GM06990 (cell line): ENCODE results near the gene ENOX2.

Source experiments
- DNase-seq: peaks from one replicate; pipeline ENCODE4 v3.0.0-alpha.2; 2011; ENCODE audit not compliant: insufficient read length; ENCODE audit errors: extremely low read depth
- H3K27me3 ChIP-seq: replicated peaks from 2 replicates; pipeline ENCODE4 v1.6.0; 2011; ENCODE audit warnings: low read length; ENCODE audit not compliant: control insufficient read depth, insufficient read depth
- H3K36me3 ChIP-seq: 2 replicates; pipeline ENCODE4 v1.5.1; 2011; ENCODE audit warnings: low read length; ENCODE audit not compliant: control insufficient read depth, insufficient read depth
- H3K4me3 ChIP-seq: replicated peaks from 2 replicates; pipeline ENCODE4 v1.5.1; 2011; ENCODE audit warnings: low read depth, mild to moderate bottlenecking, control low read depth, low read length
- TF ChIP-seq, protein P1 (sequence below): IDR thresholded peaks from 2 replicates; pipeline ENCODE4 v1.5.1; 2011; ENCODE audit warnings: low read length, control low read depth, mild to moderate bottlenecking, inconsistent platforms; ENCODE audit not compliant: insufficient read depth, poor library complexity, severe bottlenecking

The ENOX2 gene

DNA sequence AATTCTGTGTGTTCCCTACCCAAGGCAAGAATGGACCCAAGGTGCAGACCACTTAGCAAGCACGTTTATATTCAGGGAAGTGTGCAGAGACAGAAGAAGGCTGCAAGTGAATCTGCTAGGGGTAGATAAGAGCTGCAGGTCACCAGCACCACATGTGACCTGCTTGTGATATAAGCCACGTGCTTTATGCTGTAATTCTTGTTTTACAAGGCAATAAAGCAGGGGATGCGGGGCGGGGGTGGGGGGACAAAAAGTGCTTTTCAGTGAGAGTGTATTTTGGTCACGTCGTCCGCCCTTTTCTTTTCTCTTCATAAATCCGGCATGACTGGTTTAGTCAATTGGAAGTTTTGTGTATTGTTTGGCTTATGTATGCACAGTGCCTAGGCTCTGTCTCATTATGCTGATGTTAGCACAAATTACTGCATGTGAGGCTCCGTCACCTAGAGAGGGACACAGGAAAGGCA lies 308.5 kb downstream of the ENOX2 start:
- H3K4me3 ChIP-seq: no peak overlapping the region
- no peaks in the 10 kb centered on the region for H3K36me3 ChIP-seq
- H3K27me3 ChIP-seq: no peaks in the 10 kb centered on the region; the same call in 1 of the 2 replicates
- no peak for DNase-seq
- TF ChIP-seq, protein P1, sequence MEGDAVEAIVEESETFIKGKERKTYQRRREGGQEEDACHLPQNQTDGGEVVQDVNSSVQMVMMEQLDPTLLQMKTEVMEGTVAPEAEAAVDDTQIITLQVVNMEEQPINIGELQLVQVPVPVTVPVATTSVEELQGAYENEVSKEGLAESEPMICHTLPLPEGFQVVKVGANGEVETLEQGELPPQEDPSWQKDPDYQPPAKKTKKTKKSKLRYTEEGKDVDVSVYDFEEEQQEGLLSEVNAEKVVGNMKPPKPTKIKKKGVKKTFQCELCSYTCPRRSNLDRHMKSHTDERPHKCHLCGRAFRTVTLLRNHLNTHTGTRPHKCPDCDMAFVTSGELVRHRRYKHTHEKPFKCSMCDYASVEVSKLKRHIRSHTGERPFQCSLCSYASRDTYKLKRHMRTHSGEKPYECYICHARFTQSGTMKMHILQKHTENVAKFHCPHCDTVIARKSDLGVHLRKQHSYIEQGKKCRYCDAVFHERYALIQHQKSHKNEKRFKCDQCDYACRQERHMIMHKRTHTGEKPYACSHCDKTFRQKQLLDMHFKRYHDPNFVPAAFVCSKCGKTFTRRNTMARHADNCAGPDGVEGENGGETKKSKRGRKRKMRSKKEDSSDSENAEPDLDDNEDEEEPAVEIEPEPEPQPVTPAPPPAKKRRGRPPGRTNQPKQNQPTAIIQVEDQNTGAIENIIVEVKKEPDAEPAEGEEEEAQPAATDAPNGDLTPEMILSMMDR: no peak

DNA sequence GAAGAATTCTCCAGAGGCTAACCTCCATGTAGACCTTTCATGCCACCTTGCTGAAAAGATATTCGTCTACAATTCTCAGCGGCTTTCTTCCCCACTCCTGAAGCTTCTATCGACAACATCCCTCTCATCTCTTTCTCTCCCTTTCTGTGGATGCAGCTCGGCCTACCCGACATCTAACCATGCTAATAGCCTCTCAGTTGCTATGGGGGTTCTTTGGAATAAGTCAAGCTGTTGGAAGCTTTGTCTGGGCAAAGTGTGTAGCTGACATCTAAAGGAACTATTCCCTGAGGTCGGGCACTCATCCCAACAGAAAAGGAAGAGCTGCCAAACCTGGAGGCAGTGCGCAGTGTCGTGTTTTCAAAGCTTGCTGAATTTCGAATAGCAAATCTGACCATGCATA lies 309.1 kb downstream of the ENOX2 start:
- TF ChIP-seq, protein P1: no peak
- Histone ChIP-seq H3K4me3 (no peak overlapping the region), H3K36me3 (no peaks in the 10 kb centered on the region), H3K27me3 (no peaks in the 10 kb centered on the region; the same call in 1 of the 2 replicates)
- no peak for DNase-seq

DNA sequence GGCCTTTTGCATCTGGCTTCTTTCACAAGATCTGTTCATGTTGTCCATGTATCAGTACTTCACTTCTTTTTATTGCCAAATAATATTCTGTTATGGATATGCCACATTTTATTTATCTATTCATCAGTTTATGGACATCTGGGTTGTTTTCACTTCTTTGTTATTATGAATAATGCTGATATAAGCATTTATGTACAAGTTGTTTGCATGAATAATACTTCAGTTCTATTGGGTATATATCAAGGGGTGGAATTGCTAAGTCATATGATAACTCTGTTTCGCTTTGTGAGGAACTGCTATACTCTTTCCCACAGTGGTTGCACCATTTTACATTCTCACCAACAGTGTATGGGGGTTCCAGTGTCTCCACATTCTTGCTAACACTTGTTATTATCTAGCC lies 310.8 kb downstream of the ENOX2 start:
- no peaks in the 10 kb centered on the region for H3K36me3 ChIP-seq

DNA sequence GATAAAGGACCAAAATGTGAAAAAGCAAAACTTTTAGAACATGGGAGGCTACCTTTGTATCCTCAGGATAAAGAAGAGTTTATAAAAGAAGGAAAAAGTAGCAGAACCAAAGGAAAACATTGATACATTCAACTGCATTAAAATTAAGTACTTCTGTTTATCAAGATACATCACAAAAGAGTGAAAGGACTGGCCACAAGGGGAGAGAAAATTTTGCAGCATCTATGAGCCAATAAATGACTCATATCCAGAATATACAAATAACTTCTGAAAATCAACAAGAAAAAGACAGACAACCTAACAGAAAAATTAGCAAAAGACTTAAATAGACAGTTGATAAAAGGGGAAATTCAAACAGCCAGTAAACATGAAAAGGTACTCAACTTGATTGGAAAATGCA lies 324.1 kb downstream of the ENOX2 start:
- no peaks in the 10 kb centered on the region for H3K36me3 ChIP-seq
- no peak for DNase-seq
- H3K27me3 ChIP-seq: no peaks in the 10 kb centered on the region
- TF ChIP-seq, protein P1: no peak
- H3K4me3 ChIP-seq: no peak overlapping the region

More for the DNA sequence above, 310.8 kb downstream of the ENOX2 start:
- no peak overlapping the region for H3K4me3 ChIP-seq
- no peaks in the 10 kb centered on the region; the same call in 1 of the 2 replicates for H3K27me3 ChIP-seq
- TF ChIP-seq, protein P1: no peak
- no peak for DNase-seq

DNA sequence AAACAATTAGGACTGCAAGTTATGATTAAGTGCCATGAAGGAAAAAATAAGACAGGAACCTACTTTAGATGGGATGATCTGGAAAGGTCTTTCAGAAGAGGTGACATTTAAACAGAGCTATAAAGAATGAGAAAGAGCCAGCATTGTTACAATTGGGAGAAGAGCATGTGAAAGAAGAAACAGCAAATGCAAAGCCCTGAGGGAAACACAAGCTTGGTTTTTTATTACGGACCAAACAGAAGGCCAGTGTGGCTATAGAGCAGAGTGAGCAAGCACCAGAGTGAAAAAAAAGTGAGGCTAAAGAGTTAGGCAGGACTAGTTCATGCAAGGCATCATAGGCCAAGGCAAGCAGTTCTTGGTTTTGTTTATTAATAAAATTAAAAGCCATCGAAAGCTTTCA lies 325.6 kb downstream of the ENOX2 start:
- DNase-seq: no peak
- Histone ChIP-seq H3K36me3 (no peaks in the 10 kb centered on the region), H3K4me3 (no peak overlapping the region), H3K27me3 (no peaks in the 10 kb centered on the region)
- TF ChIP-seq, protein P1: no peak

DNA sequence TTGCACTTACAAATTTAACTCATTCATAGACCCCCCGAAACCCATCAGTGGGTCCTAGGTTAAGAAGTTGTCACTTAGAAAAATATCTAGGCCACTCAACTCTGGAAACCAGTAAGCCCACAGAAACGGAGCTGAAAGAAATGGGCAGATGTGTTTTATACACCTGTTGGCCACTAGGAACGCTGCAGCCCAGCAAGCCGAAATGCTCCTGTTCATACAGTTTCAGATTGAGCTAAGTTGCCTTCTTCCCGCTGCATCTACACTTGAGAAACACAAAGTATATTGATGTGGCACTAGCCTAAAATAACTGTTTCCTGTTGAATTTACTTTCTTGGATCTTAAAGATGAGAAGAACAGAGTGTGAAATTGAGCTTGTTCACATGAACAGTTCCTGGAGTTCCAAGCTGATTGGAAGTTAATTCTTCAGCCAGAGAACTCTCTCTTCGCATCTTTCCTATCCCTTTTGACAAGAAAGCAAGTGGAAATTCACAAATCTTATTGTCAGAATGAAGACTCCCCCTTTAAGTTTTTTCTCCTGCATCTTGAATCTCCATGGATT lies 327.1 kb downstream of the ENOX2 start:
- TF ChIP-seq, protein P1: peak; percentile 85
- Histone ChIP-seq H3K27me3 (no peaks in the 10 kb centered on the region), H3K36me3 (no peaks in the 10 kb centered on the region), H3K4me3 (no peak overlapping the region)
- no peak for DNase-seq
